Measurements from ENCODE around the gene PTGDR. TPM values are rescaled to one million over a fixed set of nuclear protein-coding genes. Genes with fewer than 3 reads are reported as not detected.
A peak's percentile ranks its signal among the peaks of the same experiment; 100 is the strongest.

Gene PTGDR
- total and polyA plus RNA-seq, 12 donors = 0.06 to 3.5 (median 0.47) TPM; not detected in 2

- no peak overlapping the region for H3K4me3 ChIP-seq
- H3K9me3 ChIP-seq (replicated peaks in 1 of 3) = no peaks in the 10 kb centered on the region
- no peaks in the 10 kb centered on the region for H3K36me3 ChIP-seq (replicated peaks in 1 of 2)
- DNase-seq = peak in 1 of 7 donors; percentile 20
- no peaks in the 10 kb centered on the region for H3K27me3 ChIP-seq
- no peak overlapping the region for H3K27ac ChIP-seq
- no peaks in the 10 kb centered on the region for H3K4me1 ChIP-seq (replicated peaks in 1 of 2)
- intact Hi-C loops (cut with DNase I) = loop anchor here in 1 of 2 donors (10.0 kb wide), 1 partner anchor 175 kb away; no protein-coding TSS in a partner anchor
- TF ChIP-seq POLR2A (IDR thresholded peaks at IDR 0.05) = no peak
- TF ChIP-seq, protein P1, sequence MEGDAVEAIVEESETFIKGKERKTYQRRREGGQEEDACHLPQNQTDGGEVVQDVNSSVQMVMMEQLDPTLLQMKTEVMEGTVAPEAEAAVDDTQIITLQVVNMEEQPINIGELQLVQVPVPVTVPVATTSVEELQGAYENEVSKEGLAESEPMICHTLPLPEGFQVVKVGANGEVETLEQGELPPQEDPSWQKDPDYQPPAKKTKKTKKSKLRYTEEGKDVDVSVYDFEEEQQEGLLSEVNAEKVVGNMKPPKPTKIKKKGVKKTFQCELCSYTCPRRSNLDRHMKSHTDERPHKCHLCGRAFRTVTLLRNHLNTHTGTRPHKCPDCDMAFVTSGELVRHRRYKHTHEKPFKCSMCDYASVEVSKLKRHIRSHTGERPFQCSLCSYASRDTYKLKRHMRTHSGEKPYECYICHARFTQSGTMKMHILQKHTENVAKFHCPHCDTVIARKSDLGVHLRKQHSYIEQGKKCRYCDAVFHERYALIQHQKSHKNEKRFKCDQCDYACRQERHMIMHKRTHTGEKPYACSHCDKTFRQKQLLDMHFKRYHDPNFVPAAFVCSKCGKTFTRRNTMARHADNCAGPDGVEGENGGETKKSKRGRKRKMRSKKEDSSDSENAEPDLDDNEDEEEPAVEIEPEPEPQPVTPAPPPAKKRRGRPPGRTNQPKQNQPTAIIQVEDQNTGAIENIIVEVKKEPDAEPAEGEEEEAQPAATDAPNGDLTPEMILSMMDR (IDR thresholded peaks at IDR 0.05) = peak; percentile 53 to 81 (median 69)
These were observed 32.3 kb downstream of the PTGDR start for GRCh38 chr14:52299692-52300278.

GRCh38 chr14:52303236-52303635 lies 35.7 kb downstream of the PTGDR start:
- Histone ChIP-seq H3K27me3 (no peaks in the 10 kb centered on the region), H3K4me1 (replicated peaks in 1 of 2) (no peaks in the 10 kb centered on the region), H3K4me3 (no peak overlapping the region), H3K36me3 (replicated peaks in 1 of 2) (no peaks in the 10 kb centered on the region), H3K9me3 (replicated peaks in 1 of 3) (no peaks in the 10 kb centered on the region), H3K27ac (no peak overlapping the region)
- DNase-seq = no peak
- intact Hi-C loops (cut with DNase I) = no loop called here
- TF ChIP-seq, protein P1 (IDR thresholded peaks at IDR 0.05) = no peak
- TF ChIP-seq POLR2A (IDR thresholded peaks at IDR 0.05) = no peak
- WGBS, 4 donors = 66 to 72% (median 67%) methylated on average over 4 of the region's 4 CpGs

DNA sequence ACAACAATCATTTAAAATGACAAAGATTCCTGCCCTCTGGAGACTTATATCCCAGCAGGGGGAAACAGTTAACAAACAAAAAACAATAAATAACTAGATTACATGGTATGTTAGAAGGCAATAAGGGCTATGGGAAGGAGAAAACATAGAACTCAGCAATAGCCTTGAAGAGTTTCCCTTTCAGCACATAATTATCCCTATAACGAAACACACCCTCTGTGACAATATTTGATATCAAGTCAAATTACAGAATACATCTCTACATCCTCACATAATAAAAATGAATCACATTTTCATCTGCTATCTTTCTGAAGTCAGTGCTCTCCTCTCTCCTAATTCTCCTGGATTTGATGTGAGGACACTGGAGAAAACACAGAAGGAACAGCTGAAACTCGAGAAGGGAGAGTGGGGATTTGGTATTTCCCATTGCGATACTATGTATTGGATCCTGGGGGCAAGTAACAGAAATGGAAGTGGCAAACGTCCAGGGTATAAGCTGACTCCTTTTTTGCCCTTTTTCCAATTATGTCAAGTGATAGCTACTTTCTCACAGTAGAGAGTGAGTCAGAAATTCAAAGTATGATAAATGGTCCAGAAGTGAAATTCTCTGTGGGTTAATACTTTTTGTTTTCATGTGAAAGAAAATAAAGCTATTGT lies 36.9 kb downstream of the PTGDR start:
- H3K4me3 ChIP-seq = no peak overlapping the region
- no peak overlapping the region for H3K27ac ChIP-seq
- no peak for DNase-seq
- H3K9me3 ChIP-seq (replicated peaks in 1 of 3) = no peaks in the 10 kb centered on the region
- intact Hi-C loops (cut with DNase I) = no loop called here
- no peak for TF ChIP-seq POLR2A (IDR thresholded peaks at IDR 0.05)
- TF ChIP-seq, protein P1 (IDR thresholded peaks at IDR 0.05) = no peak
- WGBS, 4 donors = 72 to 80% (median 78%) methylated on average over 4 of the region's 4 CpGs
- H3K36me3 ChIP-seq (replicated peaks in 1 of 2) = no peaks in the 10 kb centered on the region
- H3K27me3 ChIP-seq = no peaks in the 10 kb centered on the region
- no peaks in the 10 kb centered on the region for H3K4me1 ChIP-seq (replicated peaks in 1 of 2)

GRCh38 chr14:52305014-52305413 lies 37.5 kb downstream of the PTGDR start:
- Histone ChIP-seq H3K27me3 (no peaks in the 10 kb centered on the region), H3K4me1 (replicated peaks in 1 of 2) (no peaks in the 10 kb centered on the region), H3K9me3 (replicated peaks in 1 of 3) (no peaks in the 10 kb centered on the region), H3K36me3 (replicated peaks in 1 of 2) (no peaks in the 10 kb centered on the region), H3K27ac (no peak overlapping the region), H3K4me3 (no peak overlapping the region)
- intact Hi-C loops (cut with DNase I) = loop anchor here in 1 of 2 donors (5.0 kb wide), 1 partner anchor 167 kb away; no protein-coding TSS in a partner anchor
- no peak for DNase-seq
- 91 to 98% (median 93%) methylated on average over 6 of the region's 6 CpGs for WGBS, 4 donors
- TF ChIP-seq POLR2A (IDR thresholded peaks at IDR 0.05) = no peak
- TF ChIP-seq, protein P1 (IDR thresholded peaks at IDR 0.05) = no peak
